Ishikawa (cell line): ENCODE data around the gene GNG12.

Experiments
- EP300 ChIP-seq: IDR thresholded peaks from 2 replicates; pipeline ENCODE4 v1.6.1; 2012; ENCODE audit warnings: borderline replicate concordance
- REST ChIP-seq: IDR thresholded peaks from 2 replicates; pipeline ENCODE4 v1.6.1; 2012; ENCODE audit warnings: low read depth, mild to moderate bottlenecking
- TCF12 ChIP-seq: IDR thresholded peaks from 2 replicates; pipeline ENCODE4 v1.6.1; 2012; ENCODE audit warnings: low read depth
- TEAD4 ChIP-seq: IDR thresholded peaks from 2 replicates; pipeline ENCODE4 v1.6.1; 2012

GRCh38 chr1:67723126-67723525 lies 110.1 kb downstream of the GNG12 start:
- no peak for TF ChIP-seq REST
- no peak for TF ChIP-seq EP300
- no peak for TF ChIP-seq TEAD4
- no peak for TF ChIP-seq TCF12
